Liver (tissue), 9 donors: ENCODE results near the gene ARMCX2. TPM values are rescaled to one million over a fixed set of nuclear protein-coding genes. Genes with fewer than 3 reads are reported as not detected.

Experiments used
- DNase-seq: peaks from one replicate; pipeline ENCODE4 v3.0.0-alpha.2; 2017; ENCODE audit warnings: low spot score
- H3K27ac ChIP-seq, 2 donors: one replicate each; pipeline ENCODE4 v1.7.0; 2013; ENCODE audit warnings: inconsistent platforms in 2 of 2, low read length in 2 of 2, control low read depth in 1 of 2, low read depth in 1 of 2, mild to moderate bottlenecking in 1 of 2
- H3K27me3 ChIP-seq, 4 donors: one replicate each; pipeline versions ENCODE4 v1.6.1 to v1.7.0; 2013; ENCODE audit warnings: low read length in 3 of 4, inconsistent platforms in 1 of 4, mild to moderate bottlenecking in 1 of 4, moderate library complexity in 1 of 4; ENCODE audit not compliant: control insufficient read depth in 4 of 4, insufficient read depth in 4 of 4
- H3K36me3 ChIP-seq, 4 donors: one replicate each; pipeline versions ENCODE4 v1.6.1 to v1.7.0; 2013; ENCODE audit warnings: low read length in 3 of 4, mild to moderate bottlenecking in 3 of 4, low read depth in 1 of 4, moderate library complexity in 1 of 4; ENCODE audit not compliant: control insufficient read depth in 4 of 4, insufficient read depth in 3 of 4
- H3K4me1 ChIP-seq, 4 donors: one replicate each; pipeline versions ENCODE4 v1.6.1 to v1.7.0; 2013; ENCODE audit warnings: low read length in 3 of 4, mild to moderate bottlenecking in 3 of 4, moderate library complexity in 1 of 4; ENCODE audit not compliant: control insufficient read depth in 4 of 4, insufficient read depth in 4 of 4
- H3K4me3 ChIP-seq, 3 donors: one replicate each; pipeline versions ENCODE4 v1.6.1 to v1.7.0; 2013; ENCODE audit warnings: low read length in 3 of 3, control low read depth in 1 of 3, low read depth in 1 of 3, mild to moderate bottlenecking in 1 of 3
- H3K9ac ChIP-seq, 2 donors: one replicate each; pipeline ENCODE4 v1.7.0; 2013; ENCODE audit warnings: low read length in 2 of 2, mild to moderate bottlenecking in 2 of 2, moderate library complexity in 2 of 2, control low read depth in 1 of 2, low read depth in 1 of 2
- H3K9me3 ChIP-seq, 4 donors: one replicate each; pipeline versions ENCODE4 v1.6.1 to v1.7.0; 2013; ENCODE audit warnings: low read length in 3 of 4; ENCODE audit not compliant: control insufficient read depth in 4 of 4
- CTCF ChIP-seq: fragments of 150-350 bp; IDR thresholded peaks from 2 replicates; pipeline ENCODE4 v1.5.1; 2017; ENCODE audit warnings: improper control_type of control experiment, low read depth, low read length; ENCODE audit not compliant: missing input control
- EGR1 ChIP-seq, 2 donors: IDR thresholded peaks; 2 replicates each; pipeline ENCODE4 v1.6.1; 2016 to 2018; ENCODE audit warnings: antibody characterized with exemption in 2 of 2, low read depth in 2 of 2
- FOXA1 ChIP-seq: IDR thresholded peaks from 2 replicates; pipeline ENCODE4 v1.6.1; 2016; ENCODE audit warnings: antibody characterized with exemption
- FOXA2 ChIP-seq: IDR thresholded peaks from 2 replicates; pipeline ENCODE4 v1.6.1; 2016; ENCODE audit warnings: antibody characterized with exemption
- GABPA ChIP-seq, 2 donors: IDR thresholded peaks in 1 of 2; conservative IDR thresholded peaks in 1 of 2; 2 replicates each; pipeline ENCODE4 v1.6.1; 2016; ENCODE audit warnings: antibody characterized with exemption in 2 of 2, mild to moderate bottlenecking in 1 of 2, moderate library complexity in 1 of 2
- HNF4A ChIP-seq, 2 donors: conservative IDR thresholded peaks; 2 replicates each; pipeline ENCODE4 v1.6.1; 2016; ENCODE audit warnings: antibody characterized with exemption in 2 of 2, mild to moderate bottlenecking in 2 of 2
- HNF4G ChIP-seq: IDR thresholded peaks from 2 replicates; pipeline ENCODE4 v1.6.1; 2016; ENCODE audit warnings: antibody characterized with exemption
- JUND ChIP-seq, 2 donors: IDR thresholded peaks; 2 replicates each; pipeline ENCODE4 v1.6.1; 2016; ENCODE audit warnings: antibody characterized with exemption in 2 of 2
- MAX ChIP-seq: IDR thresholded peaks from 2 replicates; pipeline ENCODE4 v1.6.1; 2016; ENCODE audit warnings: antibody characterized with exemption
- NR2F2 ChIP-seq: IDR thresholded peaks from 2 replicates; pipeline ENCODE4 v1.6.1; 2016; ENCODE audit warnings: antibody characterized with exemption
- RAD21 ChIP-seq, 2 donors: IDR thresholded peaks; 2 replicates each; pipeline ENCODE4 v1.6.1; 2016; ENCODE audit warnings: antibody characterized with exemption in 2 of 2, mild to moderate bottlenecking in 2 of 2
- RXRA ChIP-seq, 2 donors: IDR thresholded peaks; 2 replicates each; pipeline ENCODE4 v1.6.1; 2017 to 2018; ENCODE audit warnings: antibody characterized with exemption in 2 of 2, mild to moderate bottlenecking in 1 of 2
- SP1 ChIP-seq: IDR thresholded peaks from 2 replicates; pipeline ENCODE4 v1.6.1; 2018; ENCODE audit warnings: antibody characterized with exemption, mild to moderate bottlenecking
- TAF1 ChIP-seq: conservative IDR thresholded peaks from 2 replicates; pipeline ENCODE4 v1.6.1; 2016; ENCODE audit warnings: antibody characterized with exemption, mild to moderate bottlenecking
- YY1 ChIP-seq: IDR thresholded peaks from 2 replicates; pipeline ENCODE4 v1.6.1; 2016; ENCODE audit warnings: antibody characterized with exemption, mild to moderate bottlenecking
- ZBTB33 ChIP-seq: IDR thresholded peaks from 2 replicates; pipeline ENCODE4 v1.6.1; 2016; ENCODE audit warnings: antibody characterized with exemption
- WGBS: extraction: QIAGEN DNeasy Blood & Tissue Kit; methylation state at CpG from one replicate; pipeline ENCODE4 v1.1.7; 2013; 5-methylcytosine and 5-hydroxymethylcytosine counted together
- polyA plus RNA-seq, 2 donors: library from polyadenylated mRNA; stranded (reverse) in 1 of 2; unstranded in 1 of 2; fragments of 200-250 nt in 1 of 2; fragments of >200 nt in 1 of 2; fragmentation: Nextera tagmentation in 1 of 2; extraction: Ambion mirVana in 1 of 2; gene quantifications; one replicate each; pipeline versions ENCODE4 v1.2.1 to v1.2.3, GENCODE V29; 2013 to 2015
- total RNA-seq, 2 donors: library from RNA; depleted of rRNA; stranded (reverse); fragments of >200 nt; gene quantifications; one replicate each; pipeline ENCODE4 v1.2.3, GENCODE V29; 2014
- TF ChIP-seq, protein P1 (sequence below): IDR thresholded peaks from 2 replicates; pipeline ENCODE4 v1.6.1; 2016; ENCODE audit warnings: antibody characterized with exemption, mild to moderate bottlenecking
- TF ChIP-seq, protein P2 (sequence below): IDR thresholded peaks from 2 replicates; pipeline ENCODE4 v1.6.1; 2016; ENCODE audit warnings: antibody characterized with exemption
- donor health status: healthy.
- donor health status: healthy.
- donor health status: healthy.
- donor health status: healthy.
- donor health status: healthy.

The ARMCX2 gene
- total and polyA plus RNA-seq, 4 donors = 0.60 to 7.5 (median 3.2) TPM

GRCh38 chrX:101642093-101642492 lies 17.6 kb downstream of the ARMCX2 start:
- Histone ChIP-seq H3K27me3 (no peaks in the 10 kb centered on the region), H3K4me1 (no peaks in the 10 kb centered on the region), H3K36me3 (no peaks in the 10 kb centered on the region), H3K27ac (no peak overlapping the region), H3K9ac (no peak overlapping the region), H3K4me3 (no peak overlapping the region), H3K9me3 (no peaks in the 10 kb centered on the region)
- WGBS = 78% methylated on average over 1 of the region's 1 CpG
- TF ChIP-seq YY1 = no peak
- TF ChIP-seq HNF4A (conservative IDR thresholded peaks at IDR 0.05) = no peak
- no peak for TF ChIP-seq ZBTB33
- TF ChIP-seq RAD21 (IDR thresholded peaks at IDR 0.05) = no peak
- no peak for TF ChIP-seq JUND (IDR thresholded peaks at IDR 0.05)
- no peak for TF ChIP-seq GABPA (IDR thresholded peaks at IDR 0.05 in 1 of 2, conservative IDR thresholded peaks at IDR 0.05 in 1 of 2)
- TF ChIP-seq NR2F2 = no peak
- TF ChIP-seq FOXA2 = no peak
- TF ChIP-seq EGR1 (IDR thresholded peaks at IDR 0.05; ENCODE audit: low read depth in 2 of 2) = no peak
- no peak for TF ChIP-seq RXRA (IDR thresholded peaks at IDR 0.05)
- TF ChIP-seq HNF4G = no peak
- TF ChIP-seq, protein P1, sequence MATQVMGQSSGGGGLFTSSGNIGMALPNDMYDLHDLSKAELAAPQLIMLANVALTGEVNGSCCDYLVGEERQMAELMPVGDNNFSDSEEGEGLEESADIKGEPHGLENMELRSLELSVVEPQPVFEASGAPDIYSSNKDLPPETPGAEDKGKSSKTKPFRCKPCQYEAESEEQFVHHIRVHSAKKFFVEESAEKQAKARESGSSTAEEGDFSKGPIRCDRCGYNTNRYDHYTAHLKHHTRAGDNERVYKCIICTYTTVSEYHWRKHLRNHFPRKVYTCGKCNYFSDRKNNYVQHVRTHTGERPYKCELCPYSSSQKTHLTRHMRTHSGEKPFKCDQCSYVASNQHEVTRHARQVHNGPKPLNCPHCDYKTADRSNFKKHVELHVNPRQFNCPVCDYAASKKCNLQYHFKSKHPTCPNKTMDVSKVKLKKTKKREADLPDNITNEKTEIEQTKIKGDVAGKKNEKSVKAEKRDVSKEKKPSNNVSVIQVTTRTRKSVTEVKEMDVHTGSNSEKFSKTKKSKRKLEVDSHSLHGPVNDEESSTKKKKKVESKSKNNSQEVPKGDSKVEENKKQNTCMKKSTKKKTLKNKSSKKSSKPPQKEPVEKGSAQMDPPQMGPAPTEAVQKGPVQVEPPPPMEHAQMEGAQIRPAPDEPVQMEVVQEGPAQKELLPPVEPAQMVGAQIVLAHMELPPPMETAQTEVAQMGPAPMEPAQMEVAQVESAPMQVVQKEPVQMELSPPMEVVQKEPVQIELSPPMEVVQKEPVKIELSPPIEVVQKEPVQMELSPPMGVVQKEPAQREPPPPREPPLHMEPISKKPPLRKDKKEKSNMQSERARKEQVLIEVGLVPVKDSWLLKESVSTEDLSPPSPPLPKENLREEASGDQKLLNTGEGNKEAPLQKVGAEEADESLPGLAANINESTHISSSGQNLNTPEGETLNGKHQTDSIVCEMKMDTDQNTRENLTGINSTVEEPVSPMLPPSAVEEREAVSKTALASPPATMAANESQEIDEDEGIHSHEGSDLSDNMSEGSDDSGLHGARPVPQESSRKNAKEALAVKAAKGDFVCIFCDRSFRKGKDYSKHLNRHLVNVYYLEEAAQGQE = no peak
- TF ChIP-seq SP1 = no peak
- TF ChIP-seq CTCF = no peak
- no peak for TF ChIP-seq MAX
- TF ChIP-seq TAF1 = no peak
- no peak for TF ChIP-seq FOXA1
- TF ChIP-seq, protein P2, sequence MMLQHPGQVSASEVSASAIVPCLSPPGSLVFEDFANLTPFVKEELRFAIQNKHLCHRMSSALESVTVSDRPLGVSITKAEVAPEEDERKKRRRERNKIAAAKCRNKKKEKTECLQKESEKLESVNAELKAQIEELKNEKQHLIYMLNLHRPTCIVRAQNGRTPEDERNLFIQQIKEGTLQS = no peak
- DNase-seq = no peak

- Histone ChIP-seq H3K9me3 (no peaks in the 10 kb centered on the region), H3K4me3 (no peak overlapping the region), H3K9ac (no peak overlapping the region), H3K36me3 (no peaks in the 10 kb centered on the region), H3K27me3 (no peaks in the 10 kb centered on the region), H3K27ac (no peak overlapping the region), H3K4me1 (no peaks in the 10 kb centered on the region)
- TF ChIP-seq, protein P1 = no peak
- no peak for TF ChIP-seq SP1
- DNase-seq = no peak
Measured at GRCh38 chrX:101639583-101639982, 20.1 kb downstream of the ARMCX2 start.
